Neural progenitor cell (in vitro differentiated cells): ENCODE results near the gene ANGPTL8. TPM values are rescaled to one million over a fixed set of nuclear protein-coding genes. Genes with fewer than 3 reads are reported as not detected.

Experiments used
- DNase-seq: peaks from one replicate; pipeline ENCODE4 v3.0.0-alpha.2; 2016; ENCODE audit warnings: low spot score
- H2AFZ ChIP-seq: fragments of 200-600 bp; sonication (generic); replicated peaks from 2 replicates; pipeline ENCODE4 v1.6.1; 2016; ENCODE audit warnings: antibody characterized with exemption
- H3F3A ChIP-seq: fragments of 200-600 bp; sonication (generic); 2 replicates; pipeline ENCODE4 v1.6.1; 2016; ENCODE audit warnings: antibody characterized with exemption, low read depth
- H3K27ac ChIP-seq: fragments of 200-600 bp; sonication (generic); 2 replicates; pipeline ENCODE4 v1.5.1; 2016; ENCODE audit warnings: mild to moderate bottlenecking
- H3K27me3 ChIP-seq: fragments of 200-600 bp; sonication (generic); 2 replicates; pipeline ENCODE4 v1.6.1; 2016; ENCODE audit warnings: mild to moderate bottlenecking, moderate library complexity
- H3K36me3 ChIP-seq: fragments of 200-600 bp; sonication (generic); 2 replicates; pipeline ENCODE4 v1.5.1; 2016
- H3K4me1 ChIP-seq: fragments of 200-600 bp; sonication (generic); 2 replicates; pipeline ENCODE4 v1.6.1; 2016; ENCODE audit warnings: mixed run types
- H3K4me2 ChIP-seq: fragments of 200-600 bp; sonication (generic); 2 replicates; pipeline ENCODE4 v1.6.1; 2016
- H3K4me3 ChIP-seq: fragments of 200-600 bp; sonication (generic); 2 replicates; pipeline ENCODE4 v1.5.1; 2016
- H3K79me2 ChIP-seq: fragments of 200-600 bp; sonication (generic); 2 replicates; pipeline ENCODE4 v1.6.1; 2016; ENCODE audit warnings: low read depth
- H3K9ac ChIP-seq: fragments of 200-600 bp; sonication (generic); 2 replicates; pipeline ENCODE4 v1.6.1; 2016
- H3K9me3 ChIP-seq: fragments of 200-600 bp; sonication (generic); 2 replicates; pipeline ENCODE4 v1.5.1; 2016; ENCODE audit warnings: low read depth
- H4K20me1 ChIP-seq: fragments of 200-600 bp; sonication (generic); 2 replicates; pipeline ENCODE4 v1.6.1; 2016; ENCODE audit warnings: low read depth
- H3K27ac Mint-ChIP-seq: 3 replicates; pipeline ENCODE4 v1.8.0; 2021; ENCODE audit warnings: mixed read lengths
- H3K27me3 Mint-ChIP-seq: 2 replicates; pipeline ENCODE4 v1.8.0; 2022; ENCODE audit warnings: low read depth, mild to moderate bottlenecking, inconsistent platforms, moderate library complexity, mixed read lengths; ENCODE audit not compliant: insufficient read depth
- H3K36me3 Mint-ChIP-seq: 3 replicates; pipeline ENCODE4 v1.8.0; 2021; ENCODE audit warnings: mixed read lengths
- H3K4me1 Mint-ChIP-seq: 3 replicates; pipeline ENCODE4 v1.8.0; 2021; ENCODE audit warnings: mixed read lengths
- H3K4me3 Mint-ChIP-seq: 3 replicates; pipeline ENCODE4 v1.8.0; 2021; ENCODE audit warnings: mild to moderate bottlenecking, moderate library complexity, mixed read lengths
- H3K9me3 Mint-ChIP-seq: 3 replicates; pipeline ENCODE4 v1.8.0; 2020; ENCODE audit warnings: mixed read lengths
- EZH2 ChIP-seq: fragments of 200-600 bp; sonication (generic); IDR thresholded peaks from 2 replicates; pipeline ENCODE4 v1.6.1; 2017; ENCODE audit warnings: antibody characterized with exemption, mild to moderate bottlenecking, moderate library complexity
- EZH2phosphoT487 ChIP-seq: fragments of 200-600 bp; sonication (generic); IDR thresholded peaks from 2 replicates; pipeline ENCODE4 v1.6.1; 2017; ENCODE audit warnings: antibody characterized with exemption
- total RNA-seq: library from RNA; depleted of rRNA; stranded (reverse); fragments of >200 nt; gene quantifications from 2 replicates; pipeline ENCODE4 v1.2.3, GENCODE V29; 2015; ENCODE audit warnings: low replicate concordance
- TF ChIP-seq, protein P1 (sequence below): fragments of 200-600 bp; sonication (generic); IDR thresholded peaks from 2 replicates; pipeline ENCODE4 v1.5.1; 2017; ENCODE audit warnings: antibody characterized with exemption, mild to moderate bottlenecking

ANGPTL8 gene
- total RNA-seq, 1 donor from 2014 or later: not detected

DNA sequence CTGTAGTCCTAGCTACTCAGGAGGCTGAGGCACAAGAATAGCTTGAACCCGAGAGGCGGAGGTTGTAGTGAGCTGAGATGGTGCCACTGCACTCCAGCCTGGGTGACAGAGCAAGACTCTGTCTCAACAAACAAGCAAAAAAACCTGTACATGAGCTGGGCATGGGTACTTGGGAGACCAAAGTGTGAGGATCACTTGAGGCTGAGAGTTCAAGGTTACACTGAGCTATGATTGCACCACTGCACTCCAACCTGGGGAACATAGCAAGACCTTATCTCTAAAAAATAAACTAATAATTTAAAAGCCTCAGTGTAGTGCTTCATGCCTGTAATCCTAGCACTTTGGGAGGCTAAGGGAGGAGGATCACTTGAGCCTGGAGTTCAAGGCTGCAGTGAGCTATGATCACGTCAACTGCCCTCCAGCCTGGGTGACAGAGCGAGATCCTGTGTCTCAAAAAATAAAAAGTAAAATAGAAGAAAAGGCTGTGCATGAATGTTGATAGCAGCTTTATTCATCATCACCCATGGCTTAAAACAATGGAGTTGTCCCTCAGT lies 35.2 kb downstream of the ANGPTL8 start:
- H3K27ac ChIP-seq: no peak overlapping the region
- no peak overlapping the region for H2AFZ ChIP-seq
- TF ChIP-seq EZH2phosphoT487 (no peak), EZH2 (no peak)
- TF ChIP-seq, protein P1, sequence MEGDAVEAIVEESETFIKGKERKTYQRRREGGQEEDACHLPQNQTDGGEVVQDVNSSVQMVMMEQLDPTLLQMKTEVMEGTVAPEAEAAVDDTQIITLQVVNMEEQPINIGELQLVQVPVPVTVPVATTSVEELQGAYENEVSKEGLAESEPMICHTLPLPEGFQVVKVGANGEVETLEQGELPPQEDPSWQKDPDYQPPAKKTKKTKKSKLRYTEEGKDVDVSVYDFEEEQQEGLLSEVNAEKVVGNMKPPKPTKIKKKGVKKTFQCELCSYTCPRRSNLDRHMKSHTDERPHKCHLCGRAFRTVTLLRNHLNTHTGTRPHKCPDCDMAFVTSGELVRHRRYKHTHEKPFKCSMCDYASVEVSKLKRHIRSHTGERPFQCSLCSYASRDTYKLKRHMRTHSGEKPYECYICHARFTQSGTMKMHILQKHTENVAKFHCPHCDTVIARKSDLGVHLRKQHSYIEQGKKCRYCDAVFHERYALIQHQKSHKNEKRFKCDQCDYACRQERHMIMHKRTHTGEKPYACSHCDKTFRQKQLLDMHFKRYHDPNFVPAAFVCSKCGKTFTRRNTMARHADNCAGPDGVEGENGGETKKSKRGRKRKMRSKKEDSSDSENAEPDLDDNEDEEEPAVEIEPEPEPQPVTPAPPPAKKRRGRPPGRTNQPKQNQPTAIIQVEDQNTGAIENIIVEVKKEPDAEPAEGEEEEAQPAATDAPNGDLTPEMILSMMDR: no peak
- Mint-ChIP-seq H3K4me1 (peaks cover 4% of the 10 kb centered on the region), H3K4me3 (no peak overlapping the region), H3K27ac (no peak overlapping the region), H3K36me3 (no peaks in the 10 kb centered on the region), H3K27me3 (no peaks in the 10 kb centered on the region), H3K9me3 (peaks cover 8% of the 10 kb centered on the region)
- H3K36me3 ChIP-seq: no peaks in the 10 kb centered on the region
- H3K4me1 ChIP-seq: no peaks in the 10 kb centered on the region
- H3K79me2 ChIP-seq: no peaks in the 10 kb centered on the region
- H3K27me3 ChIP-seq: no peaks in the 10 kb centered on the region
- no peak overlapping the region for H3K9ac ChIP-seq
- no peaks in the 10 kb centered on the region for H4K20me1 ChIP-seq
- no peak overlapping the region for H3K4me2 ChIP-seq
- H3K9me3 ChIP-seq: no peaks in the 10 kb centered on the region
- DNase-seq: no peak
- H3K4me3 ChIP-seq: no peak overlapping the region
- no peaks in the 10 kb centered on the region for H3F3A ChIP-seq

DNA sequence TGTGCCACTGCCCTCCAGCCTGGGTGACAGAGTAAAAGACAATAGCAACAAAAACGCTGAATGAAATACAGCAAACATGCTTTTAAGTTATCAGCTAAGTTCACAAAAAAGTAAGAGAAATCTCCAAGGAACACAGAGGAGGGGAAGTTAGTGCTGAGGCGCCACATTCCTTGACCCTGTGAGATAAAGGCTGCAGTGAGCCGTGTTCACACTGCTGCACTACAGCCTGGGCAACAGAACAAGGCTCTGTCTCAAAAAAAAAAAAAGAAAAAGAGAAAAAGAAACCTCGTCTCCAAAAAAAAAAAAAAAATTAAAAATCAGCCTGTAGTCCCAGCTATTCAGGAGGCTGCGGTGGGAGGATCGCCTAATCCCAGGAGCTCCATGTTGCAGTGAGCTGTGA lies 39.3 kb downstream of the ANGPTL8 start:
- no peak for DNase-seq
- Mint-ChIP-seq H3K27me3 (peaks cover 2% of the 10 kb centered on the region), H3K9me3 (peaks cover 9% of the 10 kb centered on the region), H3K36me3 (no peaks in the 10 kb centered on the region), H3K4me1 (peaks cover 4% of the 10 kb centered on the region), H3K27ac (no peak overlapping the region), H3K4me3 (no peak overlapping the region)
- Histone ChIP-seq H3K27me3 (no peaks in the 10 kb centered on the region), H3K27ac (no peak overlapping the region), H2AFZ (no peak overlapping the region), H3K4me2 (no peak overlapping the region), H3K4me1 (no peaks in the 10 kb centered on the region), H3K9me3 (no peaks in the 10 kb centered on the region), H4K20me1 (no peaks in the 10 kb centered on the region), H3K4me3 (no peak overlapping the region), H3K36me3 (no peaks in the 10 kb centered on the region), H3F3A (no peaks in the 10 kb centered on the region), H3K79me2 (no peaks in the 10 kb centered on the region), H3K9ac (no peak overlapping the region)
- TF ChIP-seq EZH2: no peak
- no peak for TF ChIP-seq EZH2phosphoT487
- TF ChIP-seq, protein P1: no peak

DNA sequence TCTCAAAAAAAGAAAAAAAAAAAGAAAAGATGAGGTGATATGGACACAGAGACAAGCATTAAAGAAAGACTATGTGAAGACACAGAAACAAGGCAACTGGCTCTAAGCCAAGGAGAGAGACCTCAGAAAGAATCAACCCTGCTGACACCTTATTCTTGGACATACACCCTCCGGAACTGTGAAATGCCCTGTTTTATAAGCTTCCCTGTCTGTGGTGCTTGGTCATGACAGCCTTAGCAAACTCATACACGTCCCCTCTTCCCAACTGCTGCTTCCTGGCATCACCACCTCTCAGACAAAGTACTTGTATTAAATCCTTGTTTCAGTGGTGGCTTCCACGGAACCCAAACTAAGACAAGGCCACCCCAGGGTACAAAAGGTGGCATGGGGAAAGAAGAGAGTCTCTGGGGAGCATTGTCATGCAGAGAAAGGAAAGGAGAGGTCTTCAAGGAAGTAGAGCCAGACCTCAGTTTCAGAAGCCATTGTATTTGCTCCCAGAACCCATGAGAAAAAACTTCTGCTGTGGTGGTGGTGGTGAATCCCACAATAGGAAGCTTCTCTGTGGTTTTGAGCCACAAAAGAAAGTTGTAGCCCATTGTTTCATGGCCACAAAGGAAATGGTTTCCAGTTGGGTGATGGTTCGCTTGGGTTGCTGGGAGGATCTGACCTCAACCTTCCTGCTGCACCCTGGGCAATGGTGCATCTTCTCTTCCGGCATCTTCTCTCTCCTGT lies 40.3 kb downstream of the ANGPTL8 start:
- no peaks in the 10 kb centered on the region for H3K79me2 ChIP-seq
- no peaks in the 10 kb centered on the region for H3K9me3 ChIP-seq
- no peak overlapping the region for H3K4me2 ChIP-seq
- DNase-seq: no peak
- Mint-ChIP-seq H3K9me3 (peaks cover 9% of the 10 kb centered on the region), H3K36me3 (no peaks in the 10 kb centered on the region), H3K27ac (peak overlapping the region; percentile 11), H3K4me3 (no peak overlapping the region), H3K4me1 (peaks cover 4% of the 10 kb centered on the region), H3K27me3 (peaks cover 2% of the 10 kb centered on the region)
- H3F3A ChIP-seq: no peaks in the 10 kb centered on the region
- no peaks in the 10 kb centered on the region for H3K36me3 ChIP-seq
- peak overlapping the region; percentile 57 for H2AFZ ChIP-seq
- no peaks in the 10 kb centered on the region for H4K20me1 ChIP-seq
- no peak overlapping the region for H3K9ac ChIP-seq
- H3K27ac ChIP-seq: no peak overlapping the region
- no peaks in the 10 kb centered on the region for H3K27me3 ChIP-seq
- H3K4me3 ChIP-seq: no peak overlapping the region
- no peaks in the 10 kb centered on the region for H3K4me1 ChIP-seq
- TF ChIP-seq, protein P1: no peak
- TF ChIP-seq EZH2: no peak
- TF ChIP-seq EZH2phosphoT487: no peak
